ENCODE results near the gene RAB3D.
"Not testable (repeated sequence)": the region's sequence is repeated elsewhere in the genome, so short reads cannot be mapped to it uniquely, and the experiment has no call there.

The RAB3D gene, protein sequence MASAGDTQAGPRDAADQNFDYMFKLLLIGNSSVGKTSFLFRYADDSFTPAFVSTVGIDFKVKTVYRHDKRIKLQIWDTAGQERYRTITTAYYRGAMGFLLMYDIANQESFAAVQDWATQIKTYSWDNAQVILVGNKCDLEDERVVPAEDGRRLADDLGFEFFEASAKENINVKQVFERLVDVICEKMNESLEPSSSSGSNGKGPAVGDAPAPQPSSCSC

DNA sequence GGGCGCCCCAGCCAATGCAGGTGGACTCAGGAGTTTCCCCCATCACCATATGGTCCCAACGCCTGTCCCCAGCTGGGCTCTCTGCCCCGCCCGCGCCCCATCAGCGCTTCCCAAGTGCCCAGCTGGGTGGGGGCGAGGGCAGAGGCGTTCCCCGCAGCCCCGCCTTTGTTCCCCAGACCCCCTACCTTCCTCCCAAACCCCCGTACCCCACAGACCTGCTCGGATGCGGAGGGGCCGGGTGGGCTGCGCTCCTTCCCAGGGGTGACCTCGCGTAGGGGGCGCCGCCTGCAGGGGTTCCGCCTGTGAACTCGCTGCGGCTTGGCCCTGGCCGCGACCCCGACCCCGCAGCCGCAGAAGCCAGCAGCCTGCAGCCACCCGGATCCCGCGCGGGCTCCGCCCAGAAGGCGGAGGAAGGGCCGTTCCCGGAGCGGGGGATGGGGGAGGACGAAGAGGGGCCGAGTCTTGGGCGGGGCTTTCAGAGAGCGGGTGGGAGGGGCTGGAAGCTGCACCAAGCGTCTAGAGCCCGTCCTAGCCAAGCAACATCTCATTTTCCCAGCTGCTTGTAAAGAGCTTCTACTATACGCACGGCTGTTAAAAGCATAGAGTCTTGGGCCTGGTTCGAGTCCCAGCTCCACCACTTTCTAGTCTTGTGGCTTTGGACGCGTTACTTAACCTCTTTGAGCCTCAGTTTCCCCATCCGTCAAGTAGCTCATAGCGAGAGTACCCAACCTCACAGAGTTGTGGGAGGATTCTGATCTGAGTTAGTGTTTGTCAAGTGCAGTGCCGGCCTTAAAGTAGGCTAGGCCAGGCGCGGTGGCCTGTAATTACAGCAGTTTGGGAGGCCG, at the start of gene RAB3D:
TSS of gene RAB3D (minus strand) at position 404 of the 845 bp plus-strand sequence. CDS start 2,258 bp downstream, outside the sequence.
- DNase-seq = peak; percentile 89

DNA sequence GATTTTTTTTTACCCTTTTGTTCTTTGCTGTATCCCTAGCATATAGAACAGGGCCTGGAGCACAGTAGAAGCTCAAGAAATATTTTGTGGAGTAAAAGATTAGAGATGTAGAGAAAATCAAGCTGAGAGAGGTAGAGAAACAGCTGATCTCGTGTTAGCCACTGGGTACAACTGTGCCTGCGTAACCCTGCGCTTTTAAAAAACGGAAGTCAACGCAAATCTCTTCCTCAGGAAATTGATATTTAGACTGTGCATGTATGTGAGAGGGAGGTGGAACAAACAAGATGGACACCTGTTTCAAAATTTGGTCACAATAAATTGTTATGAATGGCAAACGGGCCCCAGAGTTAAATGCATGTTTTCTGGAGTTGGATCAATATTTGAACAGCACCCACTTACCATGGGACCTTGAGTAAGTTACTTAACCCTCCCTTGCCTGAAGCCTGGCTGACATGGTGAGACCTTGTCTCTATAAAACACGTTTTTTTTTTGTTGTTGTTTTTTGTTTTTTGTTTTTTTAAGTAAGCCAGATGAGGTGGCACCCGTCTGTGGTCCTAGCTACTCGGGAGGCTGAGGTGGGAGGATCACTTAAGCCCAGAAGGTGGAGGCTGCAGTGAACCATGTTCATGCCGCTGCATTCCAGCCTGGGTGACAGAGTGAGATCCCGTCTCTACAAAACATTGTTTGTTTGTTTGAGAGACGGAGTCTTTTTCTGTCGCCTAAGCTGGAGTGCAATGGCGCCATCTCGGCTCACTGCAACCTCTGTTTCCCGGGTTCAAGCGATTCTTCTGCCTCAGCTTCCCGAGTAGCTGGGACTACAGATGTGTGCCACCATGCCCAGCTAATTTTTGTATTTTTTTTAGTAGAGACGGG, 47.9 kb upstream of the RAB3D start:
- no peak for DNase-seq

DNA sequence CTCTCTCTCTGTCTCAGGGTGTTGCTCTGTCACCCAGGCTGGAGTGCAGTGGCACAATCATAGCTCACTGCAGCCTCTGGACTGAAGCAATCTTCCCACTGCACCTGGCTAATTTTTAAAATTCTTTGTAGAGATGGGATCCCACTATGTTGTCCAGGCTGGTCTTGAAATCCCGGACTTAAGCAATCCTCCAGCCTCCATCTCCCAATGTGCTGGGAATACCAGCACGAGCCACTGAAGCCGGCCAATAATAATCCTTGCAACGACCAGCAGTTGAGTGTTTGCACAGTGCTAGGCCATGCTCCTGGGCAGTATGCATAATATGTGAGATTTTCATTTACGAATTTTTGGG, 45.3 kb upstream of the RAB3D start:
- no peak for DNase-seq

DNA sequence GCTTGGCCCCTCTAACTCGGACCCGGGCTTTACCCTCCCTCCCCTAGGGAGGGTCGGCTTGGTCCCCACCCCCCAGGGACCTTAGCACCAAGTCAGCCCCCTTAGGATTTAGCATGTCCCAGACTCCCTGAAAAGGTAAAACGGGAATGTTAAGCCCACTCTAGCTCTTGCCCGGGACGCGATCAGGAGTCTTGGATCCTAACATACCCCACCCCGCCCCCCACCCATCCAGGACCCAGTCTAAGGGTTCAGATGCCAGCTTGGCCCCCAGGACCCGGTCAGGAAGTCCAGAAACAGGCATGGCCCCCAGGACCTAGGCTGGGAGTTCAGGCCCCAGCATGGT, 44.2 kb upstream of the RAB3D start:
- DNase-seq = no peak

DNA sequence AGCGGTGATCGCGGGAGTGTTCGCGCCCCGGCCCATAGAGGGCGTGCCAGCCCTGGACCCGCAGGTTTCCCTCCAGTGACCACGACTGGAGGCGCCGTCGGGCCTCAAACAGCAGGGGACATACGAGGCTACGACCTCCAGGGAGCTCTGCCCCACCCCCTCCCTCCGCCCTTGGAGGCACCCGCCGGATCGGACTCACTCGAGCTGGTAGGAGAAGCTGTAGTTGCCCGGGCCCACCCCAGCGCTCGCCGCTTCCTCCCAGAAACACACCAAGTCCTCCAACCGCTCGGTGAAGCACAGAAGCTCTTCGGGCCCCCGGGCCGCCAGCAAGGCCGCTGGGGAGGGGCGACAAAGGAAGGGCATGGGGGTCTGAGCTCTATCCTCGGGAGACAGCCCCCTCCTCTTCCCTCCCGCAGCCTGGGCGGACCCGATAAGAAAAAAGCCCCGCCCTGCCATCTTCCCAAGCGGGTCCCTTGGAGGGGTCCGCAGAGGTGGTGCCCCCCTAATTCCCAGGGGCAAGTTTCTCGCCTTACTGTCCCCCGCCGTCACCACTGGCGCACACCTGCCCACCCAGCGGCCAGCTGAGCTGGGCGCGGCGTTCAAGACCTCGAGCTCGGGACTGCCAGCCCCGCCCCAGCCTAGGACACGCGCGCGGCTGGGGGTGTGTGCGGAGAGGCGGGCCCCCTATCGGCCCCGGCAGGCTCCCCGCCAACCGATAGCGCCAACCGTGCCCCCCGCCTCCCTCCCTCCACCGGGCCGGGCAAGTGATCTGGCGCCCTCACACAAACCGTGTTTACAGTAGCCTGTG, 43.6 kb upstream of the RAB3D start:
- peak; percentile 67 for DNase-seq

DNA sequence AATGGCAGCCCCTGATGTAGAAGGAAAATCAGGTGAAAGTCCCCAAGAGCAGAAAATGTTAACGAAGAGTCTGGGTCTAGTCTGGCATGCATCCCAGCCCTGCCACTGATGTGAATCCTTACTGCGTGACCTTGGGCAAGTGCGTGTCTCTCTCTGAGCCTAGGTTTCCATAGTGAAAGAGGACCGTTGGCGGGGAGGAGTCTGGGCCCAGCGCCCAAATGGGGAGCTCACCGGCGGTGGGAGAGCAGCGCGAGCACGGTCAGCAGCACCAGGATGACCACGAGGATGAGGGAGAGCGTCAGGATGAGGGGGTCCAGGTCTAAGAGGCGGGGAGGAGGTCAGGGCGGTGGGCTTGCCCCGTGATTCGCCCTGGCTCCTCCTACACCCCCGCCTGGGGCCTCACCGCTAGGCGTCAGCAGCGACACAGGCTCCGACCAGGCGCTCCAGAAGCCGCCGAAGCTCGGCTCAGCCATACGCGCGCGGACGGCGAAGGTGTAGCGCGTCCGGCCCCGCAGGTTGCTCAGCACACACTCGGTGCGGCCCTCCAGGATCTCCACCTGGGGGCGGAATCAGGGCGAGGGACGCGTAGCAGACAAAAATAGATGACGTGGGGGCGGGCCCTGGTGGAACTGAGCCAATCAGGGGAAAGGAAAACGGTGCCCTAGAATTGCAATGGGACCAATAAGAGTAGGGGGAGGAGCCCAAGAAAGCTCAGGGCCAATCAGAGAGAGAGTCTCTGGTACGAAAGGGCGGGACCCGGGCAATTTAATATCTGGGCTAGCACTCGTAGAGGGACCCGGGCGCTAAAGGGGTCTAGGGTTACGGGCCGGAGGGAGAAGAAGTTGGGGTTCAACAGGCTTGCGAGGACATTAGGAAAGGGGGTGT, 41.4 kb upstream of the RAB3D start:
- DNase-seq = peak; percentile 99

DNA sequence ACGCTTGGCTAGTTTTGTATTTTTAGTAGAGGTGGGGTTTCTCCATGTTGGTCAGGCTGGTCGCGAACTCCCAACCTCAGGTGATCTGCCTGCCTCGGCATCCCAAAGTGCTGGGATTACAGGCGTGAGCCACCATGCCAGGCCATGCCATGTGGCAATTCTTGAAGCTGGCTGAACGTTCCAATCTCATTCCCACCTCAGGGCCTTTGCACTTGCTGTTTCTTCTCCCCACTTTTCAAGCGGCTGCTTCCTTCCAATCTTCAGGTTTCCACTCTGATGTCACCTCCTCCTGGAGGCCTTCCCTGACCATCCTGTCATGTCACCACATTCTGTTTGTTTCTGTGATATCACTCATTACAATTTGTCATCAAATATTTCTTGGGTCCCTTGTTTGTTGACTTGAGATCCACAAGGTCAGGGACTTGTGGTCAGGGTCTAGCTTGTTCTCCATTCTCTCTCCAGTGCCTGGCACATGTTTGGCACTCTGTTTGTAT, 40.4 kb upstream of the RAB3D start:
- DNase-seq = no peak

DNA sequence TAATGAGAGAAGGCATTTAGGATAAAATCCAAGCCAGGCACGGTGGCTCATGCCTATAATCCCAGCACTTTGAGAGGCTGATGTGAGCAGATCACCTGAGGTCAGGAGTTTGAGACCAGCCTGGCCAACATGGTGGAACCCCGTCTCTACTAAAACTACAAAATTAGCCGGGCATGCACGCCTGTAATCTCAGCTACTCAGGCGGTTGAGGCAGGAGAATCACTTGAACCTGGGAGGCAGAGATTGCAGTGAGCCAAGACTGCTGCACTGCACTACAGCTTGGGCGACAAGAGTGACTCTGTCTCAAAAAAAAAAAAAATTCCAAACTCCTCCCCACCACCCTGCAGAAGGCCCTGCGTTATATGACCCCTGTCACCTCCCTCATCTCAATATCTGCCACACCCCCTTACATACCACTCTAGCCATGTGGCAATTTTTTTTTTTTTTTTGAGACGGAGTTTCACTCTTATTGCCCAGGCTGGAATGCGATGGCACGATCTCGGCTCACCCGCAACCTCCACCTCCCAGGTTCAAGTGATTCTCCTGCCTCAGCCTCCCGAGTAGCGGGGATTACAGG, 39.9 kb upstream of the RAB3D start:
- DNase-seq = not testable (repeated sequence)

DNA sequence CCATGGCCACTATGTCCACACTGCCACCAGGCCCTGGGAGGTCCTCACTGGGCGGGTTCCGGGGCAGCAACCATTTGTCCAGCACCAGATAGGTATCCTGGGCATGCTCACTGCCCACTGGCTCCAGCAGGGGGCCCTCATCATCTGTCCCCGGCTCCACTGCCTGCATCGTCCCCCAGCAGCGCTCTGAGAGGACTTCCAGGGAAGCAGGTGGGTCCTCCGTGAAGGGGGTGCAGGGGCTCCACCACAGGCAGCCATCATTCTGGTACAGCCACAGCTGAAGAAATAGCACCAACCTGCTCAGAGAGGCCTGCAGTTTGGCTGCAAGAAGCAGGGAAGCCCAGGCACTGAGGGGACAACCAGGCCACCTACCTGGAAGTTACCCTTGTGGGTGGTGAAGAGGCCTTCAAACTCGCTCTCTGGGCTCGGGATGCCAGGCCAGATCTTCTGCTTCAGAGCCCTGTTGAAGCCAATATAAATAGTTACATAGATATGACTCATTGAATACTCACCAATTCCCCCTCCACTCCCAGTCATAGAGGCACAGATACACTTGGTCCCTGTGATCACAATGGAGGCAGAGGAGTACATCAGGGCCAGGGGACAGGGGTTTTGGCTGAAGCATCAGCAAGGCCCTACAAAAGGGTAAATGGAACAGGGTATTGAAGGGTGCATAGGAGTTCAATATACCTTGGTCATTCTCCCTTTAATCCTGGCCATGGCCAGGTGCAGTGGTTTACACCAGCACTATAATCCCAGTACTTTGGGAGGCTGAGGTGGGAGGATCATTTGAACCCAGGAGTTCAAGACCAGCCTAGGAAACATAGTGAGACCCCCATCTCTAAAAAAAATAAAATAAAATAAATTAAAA, 39.1 kb upstream of the RAB3D start:
- DNase-seq = peak; percentile 44

DNA sequence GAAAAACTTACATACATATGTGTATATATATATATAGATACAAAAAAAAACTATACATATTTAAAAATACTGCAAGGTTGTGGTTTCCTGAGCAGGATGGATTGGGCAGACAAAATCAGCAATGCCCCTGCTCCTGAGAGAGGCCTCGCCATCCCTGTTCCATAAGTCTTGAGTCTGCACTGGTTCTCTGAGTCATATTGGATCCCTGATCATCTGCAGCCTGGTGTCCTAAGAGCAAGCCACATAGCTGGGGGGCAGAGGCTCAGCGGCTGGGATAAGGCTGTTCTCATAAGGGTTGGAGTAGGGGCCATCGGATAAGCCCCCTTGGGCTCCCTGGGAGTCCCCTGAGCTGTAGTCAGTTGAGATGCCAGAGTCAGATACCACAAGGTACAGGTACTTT, 38.3 kb upstream of the RAB3D start:
- DNase-seq = no peak

DNA sequence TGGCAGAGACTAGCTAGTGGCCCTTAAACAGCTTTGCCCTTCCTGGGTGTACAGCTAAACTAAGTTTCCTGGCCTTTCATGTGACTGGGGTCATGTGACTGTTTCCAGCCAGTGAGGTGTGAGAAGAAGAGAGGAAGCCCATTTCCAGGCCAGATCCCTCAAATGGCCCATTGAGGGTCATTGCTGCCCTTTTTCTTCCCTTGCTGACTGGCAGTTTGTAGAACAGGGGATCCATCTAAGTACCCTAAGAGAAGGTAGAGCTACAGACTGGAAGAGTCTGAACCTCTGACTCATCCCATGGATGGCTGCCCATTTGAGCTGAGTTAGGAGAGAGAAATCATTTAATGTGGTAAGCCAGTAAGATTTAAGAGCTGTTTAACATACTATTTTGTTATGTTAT, 37.8 kb upstream of the RAB3D start:
- peak; percentile 65 for DNase-seq

DNA sequence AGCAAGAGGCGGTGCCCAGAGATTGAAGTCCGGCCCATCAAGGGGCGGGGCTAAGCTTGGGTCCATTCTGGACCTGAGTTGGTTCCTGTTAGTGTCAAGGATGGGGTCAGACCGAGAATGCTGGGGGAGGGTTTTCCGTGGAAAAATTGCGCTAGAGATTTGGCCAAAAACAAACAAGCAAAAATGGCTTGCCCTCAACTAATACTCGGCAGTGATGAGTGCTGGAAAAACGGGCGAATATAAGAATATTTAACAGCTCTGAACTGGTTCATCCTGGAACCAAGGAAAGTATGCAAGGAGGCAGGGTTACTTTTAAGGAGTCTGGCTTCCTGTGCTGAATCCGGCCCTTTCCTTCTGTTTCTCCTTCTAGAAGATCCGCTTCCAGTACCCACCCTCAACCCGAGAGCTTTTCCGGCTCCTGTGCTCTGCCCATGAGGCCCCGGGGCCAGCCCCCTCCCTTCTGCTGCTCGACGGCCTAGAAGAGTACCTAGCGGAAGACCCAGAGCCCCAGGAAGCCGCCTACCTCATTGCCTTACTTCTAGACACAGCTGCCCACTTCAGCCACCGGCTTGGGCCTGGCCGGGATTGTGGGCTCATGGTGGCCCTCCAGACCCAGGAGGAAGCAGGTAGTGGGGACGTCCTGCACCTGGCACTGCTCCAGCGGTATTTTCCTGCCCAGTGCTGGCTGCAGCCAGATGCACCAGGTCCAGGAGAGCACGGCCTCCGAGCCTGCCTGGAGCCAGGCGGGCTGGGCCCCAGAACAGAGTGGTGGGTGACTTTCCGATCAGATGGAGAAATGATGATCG, 35.9 kb upstream of the RAB3D start:
- DNase-seq = peak; percentile 86

DNA sequence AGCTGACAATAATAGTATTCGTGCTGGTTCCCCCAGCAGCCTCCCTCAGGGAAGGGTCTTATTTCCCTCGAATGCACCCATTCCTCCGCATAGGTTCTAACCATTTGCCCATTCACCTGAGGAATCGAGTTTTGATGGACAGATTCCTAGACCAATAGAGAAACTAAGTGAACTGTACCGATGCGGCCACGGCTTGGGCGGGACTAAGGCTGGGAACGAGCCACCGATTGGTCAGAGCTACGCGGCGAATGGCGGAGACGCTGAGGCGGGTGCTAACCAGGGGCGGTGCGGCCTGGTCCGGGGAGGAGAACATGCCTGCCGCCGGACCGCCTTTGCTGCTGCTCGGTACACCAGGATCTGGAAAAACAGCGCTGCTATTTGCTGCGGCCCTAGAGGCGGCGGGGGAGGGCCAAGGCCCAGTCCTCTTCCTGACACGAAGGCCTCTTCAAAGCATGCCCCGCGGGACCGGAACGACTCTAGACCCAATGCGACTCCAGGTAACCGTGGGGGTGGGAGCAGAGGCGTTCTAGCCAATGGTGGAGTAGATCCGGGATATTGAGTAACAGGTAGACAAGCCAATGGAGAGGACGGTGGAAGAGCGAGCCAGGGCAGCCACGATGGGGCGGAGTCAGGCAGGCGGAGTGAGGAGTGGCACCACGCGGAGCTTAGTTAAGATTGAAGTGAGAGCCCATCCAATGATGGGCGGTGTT, 35.1 kb upstream of the RAB3D start, which contains the start of gene SWSAP1:
TSS of gene SWSAP1 (plus strand) at position 234 of the 710 bp plus-strand sequence. CDS start at position 249, 15 bp downstream.
- DNase-seq = peak; percentile 99

DNA sequence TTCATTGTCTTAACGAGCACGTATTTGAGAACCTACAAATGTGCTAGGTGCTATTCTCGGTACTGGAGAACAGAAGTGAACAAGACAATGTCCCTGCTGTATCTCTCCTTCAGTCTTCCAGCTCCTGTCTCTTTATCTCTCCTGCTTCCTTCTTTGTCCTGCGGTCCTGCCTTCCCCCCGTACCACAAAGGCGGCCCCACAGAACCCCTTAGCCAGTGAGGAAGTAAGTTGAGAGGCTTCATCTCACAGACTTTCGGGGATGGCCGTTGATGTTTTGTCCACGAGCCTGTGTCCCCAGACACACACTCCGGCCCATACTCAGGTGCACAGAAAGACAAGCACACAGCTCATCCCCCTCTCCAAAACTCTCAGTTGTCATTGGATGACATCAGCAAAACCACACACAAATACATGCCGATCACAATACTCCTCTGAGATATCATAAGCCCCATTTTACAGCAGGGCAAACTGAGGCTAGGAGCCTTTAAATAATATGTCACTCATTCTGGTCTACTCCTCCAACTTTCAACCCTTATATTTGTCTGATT, 34.5 kb upstream of the RAB3D start:
- no peak for DNase-seq

DNA sequence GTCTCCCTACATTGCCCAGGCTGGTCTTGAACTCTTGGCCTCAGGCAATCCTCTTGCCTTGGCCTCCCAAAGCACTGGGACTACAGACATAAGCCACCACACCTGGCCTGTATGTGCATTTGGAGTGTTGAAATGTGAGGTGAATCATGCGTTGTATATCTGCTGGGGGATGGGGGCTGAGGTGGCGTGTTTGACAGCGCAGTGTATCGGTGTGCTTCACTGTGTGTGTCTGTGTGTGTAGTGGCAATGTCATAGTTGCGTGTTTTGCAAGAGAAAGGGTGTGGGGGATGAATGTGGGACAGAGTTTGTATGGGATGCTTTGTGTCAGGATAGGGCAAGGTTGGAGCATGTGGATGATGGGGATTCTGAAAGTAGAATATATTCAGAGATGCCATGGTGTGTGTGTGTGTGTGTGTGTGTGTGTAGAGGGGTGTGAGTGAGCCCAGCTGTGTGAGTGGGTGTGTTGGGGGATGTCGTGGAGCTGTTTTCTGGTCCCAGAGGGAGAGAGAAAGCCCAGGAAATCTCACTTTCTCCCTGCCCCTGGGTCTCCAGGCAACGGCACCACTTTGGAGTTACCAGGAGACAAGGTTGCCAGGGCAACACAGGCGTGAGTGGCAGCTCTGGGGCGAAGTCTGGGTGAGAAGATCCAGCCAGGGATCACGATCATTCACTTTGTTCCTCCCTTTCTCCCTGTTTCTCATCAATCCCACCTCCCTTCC, 33.9 kb upstream of the RAB3D start:
- DNase-seq = no peak

DNA sequence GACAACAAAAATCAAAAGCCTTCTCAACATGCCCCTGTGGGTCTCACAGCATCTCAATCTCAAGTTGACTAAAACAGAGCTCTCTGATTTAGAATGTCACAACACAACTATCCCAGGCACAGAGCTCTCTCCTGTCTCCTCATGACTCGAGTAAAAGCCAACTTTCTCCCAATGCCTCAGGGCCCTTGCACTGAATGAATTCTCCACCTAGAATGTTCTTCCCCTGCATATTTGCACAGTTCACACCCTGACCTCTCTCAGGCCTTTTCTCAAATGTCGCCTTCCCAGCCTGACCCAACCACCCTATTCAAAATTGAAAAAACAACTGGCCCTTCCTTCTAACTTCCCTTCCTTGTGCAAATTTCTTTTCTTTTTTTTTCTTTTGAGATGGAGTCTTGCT, 31.3 kb upstream of the RAB3D start:
- no peak for DNase-seq

DNA sequence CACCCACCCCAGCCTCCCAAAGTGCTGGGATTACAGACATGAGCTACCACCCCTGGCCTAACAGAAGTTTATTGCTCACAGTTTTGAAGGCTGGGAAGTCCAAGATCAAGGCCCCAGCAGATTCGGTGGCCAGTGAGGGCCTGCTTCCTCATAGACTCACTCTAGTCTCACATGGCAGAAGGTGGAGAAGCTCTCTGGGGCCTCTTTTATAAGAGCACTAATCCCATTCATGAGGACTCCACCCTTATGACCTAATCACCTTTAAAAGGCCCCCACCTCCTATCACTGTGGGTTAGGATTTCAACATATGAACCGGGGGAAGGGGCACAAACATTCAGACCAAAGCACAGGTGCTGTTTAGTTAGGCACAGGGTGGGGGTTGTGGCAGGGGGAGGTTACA, 28.1 kb upstream of the RAB3D start:
- DNase-seq = no peak

All from activated CD4-positive, alpha-beta T cell treated with anti-CD3 and anti-CD28 coated beads, Interleukin-2, Interleukin-6, amounts not matched to agents 100 ng/mL and 50 ng/mL, durations not matched to agents 16 hours and 8 hours (primary cell).